K562 (cell line): ENCODE results near the gene EXOC3L1. TPM values are rescaled to one million over a fixed set of nuclear protein-coding genes. Genes with fewer than 3 reads are reported as not detected.

Experiments used
- CC2D1A ChIP-seq: fragments of 450-650 bp; IDR thresholded peaks from 2 replicates; pipeline ENCODE4 v1.6.1; 2017; ENCODE audit warnings: mild to moderate bottlenecking
- HDAC3 ChIP-seq: fragments of 450-650 bp; IDR thresholded peaks from 2 replicates; pipeline ENCODE4 v1.6.1; 2018; ENCODE audit warnings: borderline replicate concordance, mild to moderate bottlenecking, moderate library complexity; ENCODE audit not compliant: partially characterized antibody
- KLF6 ChIP-seq: fragments of 250-450 bp; sonication (Bioruptor Pico); IDR thresholded peaks from 2 replicates; pipeline ENCODE4 v1.4.0; 2020; ENCODE audit warnings: mild to moderate bottlenecking, moderate library complexity, borderline replicate concordance
- SNRNP70 ChIP-seq: fragments of 200-400 bp; formaldehyde crosslinking; optimal IDR thresholded peaks from 2 replicates; pipeline ENCODE3; 2017; ENCODE audit warnings: low read depth, low read length
- ZMIZ1 ChIP-seq, 2 experiments: fragments of 150-350 bp in 1 of 2; IDR thresholded peaks; 2 replicates each; pipeline ENCODE4 v1.6.1; 2012 to 2016; ENCODE audit warnings: low read depth in 2 of 2, low read length in 2 of 2, mild to moderate bottlenecking in 1 of 2, moderate library complexity in 1 of 2
- polyA plus RNA-seq, 8 experiments: library from polyadenylated mRNA; depleted of rRNA in 4 of 8; stranded (reverse) in 5 of 8; unstranded in 3 of 8; fragments of >200 nt; fragmentation: Nextera tagmentation in 2 of 8; fragmentation: Illumina TruSeq in 1 of 8; extraction: Ambion mirVana in 2 of 8; extraction: Trizol in 1 of 8; gene quantifications; 2 replicates each; pipeline versions ENCODE4 v1.2.1 to v1.2.3, GENCODE V29; 2011 to 2014; ENCODE audit warnings: inconsistent platforms in 1 of 8, missing spikeins in 1 of 8
- total RNA-seq, 7 experiments: library from RNA; depleted of rRNA in 6 of 7; stranded (reverse); fragments of >200 nt in 6 of 7; fragmentation: Illumina TruSeq in 2 of 7; extraction: Trizol in 2 of 7; gene quantifications; 2 replicates each; pipeline versions ENCODE4 v1.2.1 to v1.2.3, GENCODE V29; 2011 to 2021; ENCODE audit warnings: low replicate concordance in 1 of 7
- TF ChIP-seq, protein P1 (sequence below): fragments of 200-600 bp; sonication (generic); IDR thresholded peaks from one replicate; pipeline ENCODE4 v1.6.1; 2012; ENCODE audit warnings: mild to moderate bottlenecking, low read depth, low read length, inconsistent platforms
- TF ChIP-seq, protein P2 (sequence below): fragments of 250-450 bp; sonication (Bioruptor Pico); IDR thresholded peaks from 2 replicates; pipeline ENCODE4 v1.4.0; 2020; ENCODE audit warnings: mild to moderate bottlenecking

EXOC3L1 gene
- total and polyA plus RNA-seq, 9 of the 15 experiments (the other 6 are each of a cell fraction or from before 2014, with no cell fraction given) = 0.08 TPM; not detected in 8

- TF ChIP-seq, protein P1, sequence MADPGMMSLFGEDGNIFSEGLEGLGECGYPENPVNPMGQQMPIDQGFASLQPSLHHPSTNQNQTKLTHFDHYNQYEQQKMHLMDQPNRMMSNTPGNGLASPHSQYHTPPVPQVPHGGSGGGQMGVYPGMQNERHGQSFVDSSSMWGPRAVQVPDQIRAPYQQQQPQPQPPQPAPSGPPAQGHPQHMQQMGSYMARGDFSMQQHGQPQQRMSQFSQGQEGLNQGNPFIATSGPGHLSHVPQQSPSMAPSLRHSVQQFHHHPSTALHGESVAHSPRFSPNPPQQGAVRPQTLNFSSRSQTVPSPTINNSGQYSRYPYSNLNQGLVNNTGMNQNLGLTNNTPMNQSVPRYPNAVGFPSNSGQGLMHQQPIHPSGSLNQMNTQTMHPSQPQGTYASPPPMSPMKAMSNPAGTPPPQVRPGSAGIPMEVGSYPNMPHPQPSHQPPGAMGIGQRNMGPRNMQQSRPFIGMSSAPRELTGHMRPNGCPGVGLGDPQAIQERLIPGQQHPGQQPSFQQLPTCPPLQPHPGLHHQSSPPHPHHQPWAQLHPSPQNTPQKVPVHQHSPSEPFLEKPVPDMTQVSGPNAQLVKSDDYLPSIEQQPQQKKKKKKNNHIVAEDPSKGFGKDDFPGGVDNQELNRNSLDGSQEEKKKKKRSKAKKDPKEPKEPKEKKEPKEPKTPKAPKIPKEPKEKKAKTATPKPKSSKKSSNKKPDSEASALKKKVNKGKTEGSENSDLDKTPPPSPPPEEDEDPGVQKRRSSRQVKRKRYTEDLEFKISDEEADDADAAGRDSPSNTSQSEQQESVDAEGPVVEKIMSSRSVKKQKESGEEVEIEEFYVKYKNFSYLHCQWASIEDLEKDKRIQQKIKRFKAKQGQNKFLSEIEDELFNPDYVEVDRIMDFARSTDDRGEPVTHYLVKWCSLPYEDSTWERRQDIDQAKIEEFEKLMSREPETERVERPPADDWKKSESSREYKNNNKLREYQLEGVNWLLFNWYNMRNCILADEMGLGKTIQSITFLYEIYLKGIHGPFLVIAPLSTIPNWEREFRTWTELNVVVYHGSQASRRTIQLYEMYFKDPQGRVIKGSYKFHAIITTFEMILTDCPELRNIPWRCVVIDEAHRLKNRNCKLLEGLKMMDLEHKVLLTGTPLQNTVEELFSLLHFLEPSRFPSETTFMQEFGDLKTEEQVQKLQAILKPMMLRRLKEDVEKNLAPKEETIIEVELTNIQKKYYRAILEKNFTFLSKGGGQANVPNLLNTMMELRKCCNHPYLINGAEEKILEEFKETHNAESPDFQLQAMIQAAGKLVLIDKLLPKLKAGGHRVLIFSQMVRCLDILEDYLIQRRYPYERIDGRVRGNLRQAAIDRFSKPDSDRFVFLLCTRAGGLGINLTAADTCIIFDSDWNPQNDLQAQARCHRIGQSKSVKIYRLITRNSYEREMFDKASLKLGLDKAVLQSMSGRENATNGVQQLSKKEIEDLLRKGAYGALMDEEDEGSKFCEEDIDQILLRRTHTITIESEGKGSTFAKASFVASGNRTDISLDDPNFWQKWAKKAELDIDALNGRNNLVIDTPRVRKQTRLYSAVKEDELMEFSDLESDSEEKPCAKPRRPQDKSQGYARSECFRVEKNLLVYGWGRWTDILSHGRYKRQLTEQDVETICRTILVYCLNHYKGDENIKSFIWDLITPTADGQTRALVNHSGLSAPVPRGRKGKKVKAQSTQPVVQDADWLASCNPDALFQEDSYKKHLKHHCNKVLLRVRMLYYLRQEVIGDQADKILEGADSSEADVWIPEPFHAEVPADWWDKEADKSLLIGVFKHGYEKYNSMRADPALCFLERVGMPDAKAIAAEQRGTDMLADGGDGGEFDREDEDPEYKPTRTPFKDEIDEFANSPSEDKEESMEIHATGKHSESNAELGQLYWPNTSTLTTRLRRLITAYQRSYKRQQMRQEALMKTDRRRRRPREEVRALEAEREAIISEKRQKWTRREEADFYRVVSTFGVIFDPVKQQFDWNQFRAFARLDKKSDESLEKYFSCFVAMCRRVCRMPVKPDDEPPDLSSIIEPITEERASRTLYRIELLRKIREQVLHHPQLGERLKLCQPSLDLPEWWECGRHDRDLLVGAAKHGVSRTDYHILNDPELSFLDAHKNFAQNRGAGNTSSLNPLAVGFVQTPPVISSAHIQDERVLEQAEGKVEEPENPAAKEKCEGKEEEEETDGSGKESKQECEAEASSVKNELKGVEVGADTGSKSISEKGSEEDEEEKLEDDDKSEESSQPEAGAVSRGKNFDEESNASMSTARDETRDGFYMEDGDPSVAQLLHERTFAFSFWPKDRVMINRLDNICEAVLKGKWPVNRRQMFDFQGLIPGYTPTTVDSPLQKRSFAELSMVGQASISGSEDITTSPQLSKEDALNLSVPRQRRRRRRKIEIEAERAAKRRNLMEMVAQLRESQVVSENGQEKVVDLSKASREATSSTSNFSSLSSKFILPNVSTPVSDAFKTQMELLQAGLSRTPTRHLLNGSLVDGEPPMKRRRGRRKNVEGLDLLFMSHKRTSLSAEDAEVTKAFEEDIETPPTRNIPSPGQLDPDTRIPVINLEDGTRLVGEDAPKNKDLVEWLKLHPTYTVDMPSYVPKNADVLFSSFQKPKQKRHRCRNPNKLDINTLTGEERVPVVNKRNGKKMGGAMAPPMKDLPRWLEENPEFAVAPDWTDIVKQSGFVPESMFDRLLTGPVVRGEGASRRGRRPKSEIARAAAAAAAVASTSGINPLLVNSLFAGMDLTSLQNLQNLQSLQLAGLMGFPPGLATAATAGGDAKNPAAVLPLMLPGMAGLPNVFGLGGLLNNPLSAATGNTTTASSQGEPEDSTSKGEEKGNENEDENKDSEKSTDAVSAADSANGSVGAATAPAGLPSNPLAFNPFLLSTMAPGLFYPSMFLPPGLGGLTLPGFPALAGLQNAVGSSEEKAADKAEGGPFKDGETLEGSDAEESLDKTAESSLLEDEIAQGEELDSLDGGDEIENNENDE = no peak
- TF ChIP-seq CC2D1A (no peak; the same call in 1 of the 2 replicates), KLF6 (CRISPR knock-in tag) (no peak), HDAC3 (no peak), ZMIZ1 (IDR thresholded peaks at IDR 0.05; ENCODE audit: low read depth in 2 of 2, low read length in 2 of 2) (0 out of 4 replicates have a peak, but pooled peaks of 1 of the 2 experiments have one; percentile 8), SNRNP70 (no peak)
- TF ChIP-seq, protein P2, sequence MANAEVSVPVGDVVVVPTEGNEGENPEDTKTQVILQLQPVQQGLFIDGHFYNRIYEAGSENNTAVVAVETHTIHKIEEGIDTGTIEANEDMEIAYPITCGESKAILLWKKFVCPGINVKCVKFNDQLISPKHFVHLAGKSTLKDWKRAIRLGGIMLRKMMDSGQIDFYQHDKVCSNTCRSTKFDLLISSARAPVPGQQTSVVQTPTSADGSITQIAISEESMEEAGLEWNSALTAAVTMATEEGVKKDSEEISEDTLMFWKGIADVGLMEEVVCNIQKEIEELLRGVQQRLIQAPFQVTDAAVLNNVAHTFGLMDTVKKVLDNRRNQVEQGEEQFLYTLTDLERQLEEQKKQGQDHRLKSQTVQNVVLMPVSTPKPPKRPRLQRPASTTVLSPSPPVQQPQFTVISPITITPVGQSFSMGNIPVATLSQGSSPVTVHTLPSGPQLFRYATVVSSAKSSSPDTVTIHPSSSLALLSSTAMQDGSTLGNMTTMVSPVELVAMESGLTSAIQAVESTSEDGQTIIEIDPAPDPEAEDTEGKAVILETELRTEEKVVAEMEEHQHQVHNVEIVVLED (CRISPR knock-in tag) = 0 out of 2 replicates have a peak, but pooled peaks have one; percentile 42
Measured at GRCh38 chr16:67226804-67227566, 37.0 kb upstream of the EXOC3L1 start, which contains the start of gene TMEM208 (continued).
